Heart left ventricle (tissue), 16 donors: Measurements from ENCODE around the gene OR4F3. TPM values are rescaled to one million over a fixed set of nuclear protein-coding genes. Genes with fewer than 3 reads are reported as not detected.
"Not testable (repeated sequence)": the region's sequence is repeated elsewhere in the genome, so short reads cannot be mapped to it uniquely, and the experiment has no call there.

Source experiments
- ATAC-seq, 4 donors: fragments of 200-7000 bp; cut with Tn5 transposase; one replicate each; pipeline ENCODE4 v1.9.1; 2020 to 2022; ENCODE audit warnings: moderate library complexity in 4 of 4, mild to moderate bottlenecking in 3 of 4, moderate number of reproducible peaks in 1 of 4
- DNase-seq, 5 donors: peaks; one replicate each; pipeline ENCODE4 v3.0.0-alpha.2; 2020
- H3K27ac ChIP-seq, 12 donors: fragments of 200-600 bp; sonication (generic) in 4 of 12; one replicate each; pipeline versions ENCODE4 v1.5.0 to v1.8.0; 2016 to 2022; ENCODE audit warnings: mild to moderate bottlenecking in 2 of 12
- H3K27me3 ChIP-seq, 9 donors: fragments of 200-600 bp; sonication (generic) in 2 of 9; one replicate each; pipeline versions ENCODE4 v1.5.1 to v1.8.0; 2016 to 2022; ENCODE audit warnings: mild to moderate bottlenecking in 3 of 9
- H3K36me3 ChIP-seq, 9 donors: fragments of 200-600 bp; sonication (generic) in 2 of 9; one replicate each; pipeline versions ENCODE4 v1.5.0 to v1.8.0; 2018 to 2022; ENCODE audit warnings: mild to moderate bottlenecking in 2 of 9
- H3K4me1 ChIP-seq, 12 donors: fragments of 200-600 bp; sonication (generic) in 4 of 12; one replicate each; pipeline versions ENCODE4 v1.5.0 to v1.8.0; 2016 to 2022; ENCODE audit warnings: mild to moderate bottlenecking in 3 of 12
- H3K4me3 ChIP-seq, 12 donors: fragments of 200-600 bp; sonication (generic) in 4 of 12; one replicate each; pipeline versions ENCODE4 v1.5.0 to v1.8.0; 2017 to 2022; ENCODE audit warnings: mild to moderate bottlenecking in 9 of 12, moderate library complexity in 4 of 12
- H3K9me3 ChIP-seq, 12 donors: fragments of 200-600 bp; sonication (generic) in 4 of 12; one replicate each; pipeline versions ENCODE4 v1.5.0 to v1.8.0; 2016 to 2022; ENCODE audit warnings: mild to moderate bottlenecking in 1 of 12
- intact Hi-C, 10 donors: fragments of 100-400 bp; cut with DNase I; formaldehyde crosslinking; loops; one replicate each; pipeline versions ENCODE4 v1.11.1 to v1.14.2; 2022
- long read RNA-seq, 3 donors: library from polyadenylated mRNA; unstranded; transcript quantifications; one replicate each; pipeline ENCODE4 v2.0.0, GENCODE V29; 2020 to 2021
- polyA plus RNA-seq, 2 donors: library from polyadenylated mRNA; stranded (reverse); fragments of 200-250 nt; gene quantifications; one replicate each; pipeline ENCODE4 v1.2.3, GENCODE V29; 2013
- total RNA-seq, 9 donors: library from RNA; depleted of rRNA in 2 of 9; stranded (reverse); fragments of >200 nt in 2 of 9; fragmentation: NEBNext Ultra II Directional in 3 of 9; extraction: Animal tissue kit (Norgen Biotek cat#: 25700) in 3 of 9; gene quantifications; one replicate each; pipeline versions ENCODE4 v1.1.0 to v1.2.4, GENCODE V29; 2016 to 2023
- donor health status: ischemic (EF 13 %, LVEDD 7.1; RV severe dilation, severe dysfunction).
- donor health status: healthy with polysubstance abuse.
- donor health status: DM: no; HTN: yes; CAD: no.
- donor health status: DM: no; HTN: no; CAD: no.
- donor health status: ischemic (EF 25% LVEDD 6.9; RV normal size, moderate dysfunction).
- donor health status: ischemic (EF 25% LVEDD 5.7; RV mildly dilated, moderate dysfunction).
- donor health status: healthy.
- donor health status: DM: yes; HTN: yes; CAD: no.
- donor health status: ischemic (EF 35%, LVEDD 5.7; RV mildly dilated, moderate dysfunction).
- donor health status: nonischemic (EF 11% LVEDD 7.7; RV severe dilation, severe dysfunction).
- donor health status: DM: yes; HTN: yes; CAD: no.
- donor health status: PGD.
- donor health status: ischemic (EF 29% LVEDD 5.4; RV normal size, mild dysfunction).
- donor health status: nonischemic (EF 23%, LVEDD 6.1; RV moderate dilation, normal function).

The OR4F3 gene
- total RNA-seq (not detected), polyA plus RNA-seq (not detected)
- long read RNA-seq, donor 1: 0 reads
- long read RNA-seq, donor 2: 0 reads
- long read RNA-seq, donor 3: 0 reads

- intact Hi-C loops, H3K27ac ChIP-seq, H3K4me3 ChIP-seq, H3K36me3 ChIP-seq, H3K9me3 ChIP-seq, DNase-seq, H3K4me1 ChIP-seq, ATAC-seq, H3K27me3 ChIP-seq: not testable (repeated sequence)
Observed at GRCh38 chr5:181366968-181367367, at the start of gene OR4F3. TSS of gene OR4F3 (plus strand) at chr5:181367268.

Other genes starting within 250 kb of the OR4F3 start
- not detected for gene OR2V1, start 236.1 kb upstream of the OR4F3 start, total RNA-seq
- gene OR2V1, start 236.1 kb upstream of the OR4F3 start, polyA plus RNA-seq: not detected
- not detected for gene OR2V2, start 219.7 kb upstream of the OR4F3 start, total RNA-seq
- gene OR2V2, start 219.7 kb upstream of the OR4F3 start, polyA plus RNA-seq: not detected
- 10 to 100 TPM in 1 of 9 donors, 1 to 10 TPM in 8; 3.7 to 10.2 (median 6.7) TPM for gene TRIM7, start 162.1 kb upstream of the OR4F3 start, total RNA-seq
- 10 to 100 TPM in 1 of 2 donors, 1 to 10 TPM in 1; 3.6 to 11.0 TPM for gene TRIM7, start 162.1 kb upstream of the OR4F3 start, polyA plus RNA-seq
- gene TRIM41, start 144.0 kb upstream of the OR4F3 start, total RNA-seq: 10 to 100 TPM; 12.3 to 27.3 (median 23.9) TPM
- gene TRIM41, start 144.0 kb upstream of the OR4F3 start, polyA plus RNA-seq: 10 to 100 TPM; 20.2 TPM
- gene RACK1, start 123.4 kb upstream of the OR4F3 start, total RNA-seq: 1,000 to 10,000 TPM in 2 of 9 donors, 100 to 1,000 TPM in 7; 560 to 1,237 (median 771) TPM
- gene RACK1, start 123.4 kb upstream of the OR4F3 start, polyA plus RNA-seq: 1,000 to 10,000 TPM in 1 of 2 donors, 100 to 1,000 TPM in 1; 876 to 2,287 TPM
- 10 to 100 TPM in 1 of 9 donors, 1 to 10 TPM in 8; 5.6 to 12.8 (median 7.6) TPM for gene TRIM52, start 106.1 kb upstream of the OR4F3 start, total RNA-seq
- 10 to 100 TPM in 1 of 2 donors, 1 to 10 TPM in 1; 5.9 to 10.3 TPM for gene TRIM52, start 106.1 kb upstream of the OR4F3 start, polyA plus RNA-seq